NT2/D1 (cell line): Measurements from ENCODE around the gene PAWR.
"Not testable (repeated sequence)": the region's sequence is repeated elsewhere in the genome, so short reads cannot be mapped to it uniquely, and the experiment has no call there.

ENCODE experiments used
- SUZ12 ChIP-seq: IDR thresholded peaks from 2 replicates; pipeline ENCODE4 v1.6.1; 2011; ENCODE audit not compliant: insufficient read length, insufficient read depth; ENCODE audit errors: extremely low read depth
- YY1 ChIP-seq: IDR thresholded peaks from 2 replicates; pipeline ENCODE4 v1.6.1; 2011; ENCODE audit not compliant: insufficient read length, insufficient read depth
- ZNF274 ChIP-seq: IDR thresholded peaks from 2 replicates; pipeline ENCODE4 v1.6.1; 2011; ENCODE audit warnings: mild to moderate bottlenecking, low read depth, low read length

- TF ChIP-seq SUZ12, ZNF274, YY1: not testable (repeated sequence)
These were observed 125.9 kb downstream of the PAWR start for GRCh38 chr12:79564727-79565350.
